ENCODE measurements around the gene SMAD5. TPM values are rescaled to one million over a fixed set of nuclear protein-coding genes. Genes with fewer than 3 reads are reported as not detected.

Gene SMAD5
- total and polyA plus RNA-seq, 2 of the 8 experiments (the other 6 are each of a cell fraction or from before 2014, with no cell fraction given), result 30.2 to 60.5 TPM

GRCh38 chr5:136103118-136103517, 29.5 kb upstream of the SMAD5 start (continued):
- TF ChIP-seq, protein P1, sequence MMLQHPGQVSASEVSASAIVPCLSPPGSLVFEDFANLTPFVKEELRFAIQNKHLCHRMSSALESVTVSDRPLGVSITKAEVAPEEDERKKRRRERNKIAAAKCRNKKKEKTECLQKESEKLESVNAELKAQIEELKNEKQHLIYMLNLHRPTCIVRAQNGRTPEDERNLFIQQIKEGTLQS (IDR thresholded peaks at IDR 0.05; ENCODE audit: insufficient read depth, low read depth, low read length), result no peak
- TF ChIP-seq GTF2F1 (IDR thresholded peaks at IDR 0.05; ENCODE audit: borderline replicate concordance, low read depth, low read length) (no peak), ZNF274 (IDR thresholded peaks at IDR 0.05; ENCODE audit: borderline replicate concordance, extremely low read depth, low read length) (no peak), SIN3A (conservative IDR thresholded peaks at IDR 0.05 in 1 of 2, IDR thresholded peaks at IDR 0.05 in 1 of 2; ENCODE audit: low read depth in 1 of 2, low read length in 2 of 2) (no peak)
- TF ChIP-seq, protein P2, sequence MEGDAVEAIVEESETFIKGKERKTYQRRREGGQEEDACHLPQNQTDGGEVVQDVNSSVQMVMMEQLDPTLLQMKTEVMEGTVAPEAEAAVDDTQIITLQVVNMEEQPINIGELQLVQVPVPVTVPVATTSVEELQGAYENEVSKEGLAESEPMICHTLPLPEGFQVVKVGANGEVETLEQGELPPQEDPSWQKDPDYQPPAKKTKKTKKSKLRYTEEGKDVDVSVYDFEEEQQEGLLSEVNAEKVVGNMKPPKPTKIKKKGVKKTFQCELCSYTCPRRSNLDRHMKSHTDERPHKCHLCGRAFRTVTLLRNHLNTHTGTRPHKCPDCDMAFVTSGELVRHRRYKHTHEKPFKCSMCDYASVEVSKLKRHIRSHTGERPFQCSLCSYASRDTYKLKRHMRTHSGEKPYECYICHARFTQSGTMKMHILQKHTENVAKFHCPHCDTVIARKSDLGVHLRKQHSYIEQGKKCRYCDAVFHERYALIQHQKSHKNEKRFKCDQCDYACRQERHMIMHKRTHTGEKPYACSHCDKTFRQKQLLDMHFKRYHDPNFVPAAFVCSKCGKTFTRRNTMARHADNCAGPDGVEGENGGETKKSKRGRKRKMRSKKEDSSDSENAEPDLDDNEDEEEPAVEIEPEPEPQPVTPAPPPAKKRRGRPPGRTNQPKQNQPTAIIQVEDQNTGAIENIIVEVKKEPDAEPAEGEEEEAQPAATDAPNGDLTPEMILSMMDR (IDR thresholded peaks at IDR 0.05; ENCODE audit: control extremely low read depth in 1 of 3, insufficient read depth in 1 of 3, low read depth in 1 of 3, low read length in 3 of 3), result no peak

Data from H1 (cell line).